NCI-H128 (cell line): ENCODE results near the gene AKR7A2.

Experiments
- DNase-seq: peaks from one replicate; lab custom pipeline; 2025; ENCODE audit not compliant: unreplicated experiment; lab: John Stamatoyannopoulos, UW

Gene AKR7A2

DNA sequence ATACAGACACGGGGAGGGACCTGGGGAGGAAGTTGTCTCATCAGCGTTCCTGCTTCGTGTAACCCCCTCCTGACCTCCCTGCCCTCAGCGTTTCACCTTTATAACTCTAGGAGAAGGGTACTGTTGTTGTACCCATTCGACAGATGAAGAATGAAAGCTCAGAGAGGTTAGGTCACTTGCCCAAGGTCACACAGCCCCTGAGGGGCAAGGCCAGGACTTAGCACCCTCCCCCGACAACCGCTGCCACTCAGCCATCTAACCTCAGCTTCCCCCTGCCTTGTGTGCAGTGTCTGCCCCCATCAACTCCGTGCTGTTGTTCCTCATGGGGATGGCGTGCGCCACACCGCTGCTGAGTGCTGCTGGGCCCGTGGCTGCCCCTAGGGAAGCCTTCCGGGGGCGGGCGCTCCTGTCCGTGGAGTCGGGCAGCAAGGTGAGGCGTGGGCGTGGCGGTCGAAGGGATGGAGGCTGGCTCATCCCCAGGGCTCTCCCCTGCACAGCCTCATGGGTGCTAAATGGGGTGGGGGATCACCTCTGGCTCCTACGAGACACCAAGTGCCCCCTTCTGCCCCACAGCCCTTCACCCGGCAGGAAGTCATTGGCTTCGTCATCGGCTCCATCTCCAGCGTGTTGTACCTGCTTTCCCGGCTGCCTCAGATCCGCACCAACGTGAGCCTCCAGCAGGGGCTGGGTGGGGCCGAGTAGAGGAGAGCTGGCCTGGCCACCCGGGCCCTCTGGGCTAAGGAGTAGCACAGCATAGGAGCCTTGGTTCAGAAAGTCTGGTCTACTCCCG, 14.2 kb upstream of the AKR7A2 start:
- no peak for DNase-seq

- no peak for DNase-seq
These were observed 13.5 kb upstream of the AKR7A2 start for GRCh38 chr1:19325368-19325957.

GRCh38 chr1:19324665-19324990, 12.7 kb upstream of the AKR7A2 start:
- DNase-seq, result no peak

- no peak for DNase-seq
These were observed 12.2 kb upstream of the AKR7A2 start for GRCh38 chr1:19323987-19324664.

GRCh38 chr1:19322481-19322880, 10.5 kb upstream of the AKR7A2 start:
- no peak for DNase-seq

DNA sequence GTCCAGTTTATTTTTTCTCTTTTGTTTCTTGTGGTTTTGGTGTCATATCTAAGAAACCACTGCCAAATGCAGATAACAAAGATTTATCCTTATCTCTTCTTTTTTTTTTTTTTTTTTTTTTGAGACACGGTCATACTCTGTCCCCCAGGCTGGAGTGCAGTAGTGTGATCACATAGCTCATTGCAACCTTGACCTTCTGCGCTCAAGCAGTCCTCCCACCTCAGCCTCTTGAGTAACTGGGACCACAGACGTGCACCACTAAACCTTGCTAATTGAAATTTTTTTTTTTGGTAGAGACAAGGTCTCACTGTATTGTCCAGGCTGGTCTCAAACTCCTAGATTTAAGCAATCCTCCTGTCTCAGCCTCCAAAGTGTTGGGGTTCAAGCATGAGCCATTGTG, 9.1 kb upstream of the AKR7A2 start:
- no peak for DNase-seq

DNA sequence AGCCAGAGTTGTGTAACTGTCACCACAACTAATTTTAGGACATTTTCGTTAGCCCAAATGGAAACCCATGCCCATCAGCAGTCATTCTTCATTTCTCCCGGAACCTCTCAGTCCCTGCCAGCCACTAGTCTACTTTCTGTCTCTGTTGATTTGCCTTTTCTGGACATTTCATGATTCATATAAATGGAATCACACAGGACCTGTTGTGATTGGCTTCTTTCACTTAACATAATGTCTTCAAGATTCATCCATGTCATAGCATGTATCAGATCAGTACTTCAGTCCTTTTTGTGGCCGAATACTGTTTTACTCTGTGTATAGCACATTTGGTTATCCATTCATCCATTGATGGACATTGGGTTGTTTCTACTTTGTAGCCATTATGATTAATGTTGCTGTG, 7.3 kb upstream of the AKR7A2 start:
- no peak for DNase-seq

DNA sequence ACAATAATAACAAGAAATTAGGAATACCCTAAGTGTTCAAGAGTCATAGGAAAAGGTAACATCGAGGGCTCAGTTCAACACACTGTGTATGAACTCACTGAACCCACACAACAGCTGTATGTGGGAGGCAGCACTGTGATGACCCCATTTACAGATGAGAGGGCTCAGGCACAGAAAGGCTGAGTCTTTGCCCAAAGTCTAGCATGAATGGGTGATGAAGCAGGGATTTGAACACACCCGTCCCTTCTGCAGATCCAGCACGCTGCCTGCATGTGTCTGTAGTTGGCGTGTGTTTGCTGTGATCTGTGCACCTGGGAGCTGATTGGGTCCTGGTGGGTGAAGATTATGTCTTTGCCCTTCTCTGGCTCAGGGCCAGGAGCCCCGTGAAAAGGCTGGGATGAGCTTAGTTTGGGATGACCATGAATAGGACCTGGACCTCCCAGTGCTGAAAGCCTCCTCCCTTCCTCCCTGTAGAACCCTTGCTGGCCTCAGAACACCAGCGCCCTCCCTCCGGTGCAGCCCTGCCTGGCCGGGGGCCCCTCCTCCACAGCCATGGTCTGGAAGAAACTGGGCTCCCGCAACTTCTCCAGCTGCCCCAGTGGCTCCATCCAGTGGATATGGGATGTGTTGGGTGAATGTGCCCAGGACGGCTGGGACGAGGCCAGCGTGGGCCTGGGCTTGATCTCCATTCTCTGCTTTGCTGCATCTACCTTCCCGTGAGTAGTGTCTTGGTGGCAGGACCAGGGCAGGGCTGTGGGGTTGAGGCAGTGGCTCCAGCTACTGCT, 5.4 kb upstream of the AKR7A2 start:
- no peak for DNase-seq

- DNase-seq, result no peak
These were observed 3.6 kb upstream of the AKR7A2 start for GRCh38 chr1:19315378-19316198.

DNA sequence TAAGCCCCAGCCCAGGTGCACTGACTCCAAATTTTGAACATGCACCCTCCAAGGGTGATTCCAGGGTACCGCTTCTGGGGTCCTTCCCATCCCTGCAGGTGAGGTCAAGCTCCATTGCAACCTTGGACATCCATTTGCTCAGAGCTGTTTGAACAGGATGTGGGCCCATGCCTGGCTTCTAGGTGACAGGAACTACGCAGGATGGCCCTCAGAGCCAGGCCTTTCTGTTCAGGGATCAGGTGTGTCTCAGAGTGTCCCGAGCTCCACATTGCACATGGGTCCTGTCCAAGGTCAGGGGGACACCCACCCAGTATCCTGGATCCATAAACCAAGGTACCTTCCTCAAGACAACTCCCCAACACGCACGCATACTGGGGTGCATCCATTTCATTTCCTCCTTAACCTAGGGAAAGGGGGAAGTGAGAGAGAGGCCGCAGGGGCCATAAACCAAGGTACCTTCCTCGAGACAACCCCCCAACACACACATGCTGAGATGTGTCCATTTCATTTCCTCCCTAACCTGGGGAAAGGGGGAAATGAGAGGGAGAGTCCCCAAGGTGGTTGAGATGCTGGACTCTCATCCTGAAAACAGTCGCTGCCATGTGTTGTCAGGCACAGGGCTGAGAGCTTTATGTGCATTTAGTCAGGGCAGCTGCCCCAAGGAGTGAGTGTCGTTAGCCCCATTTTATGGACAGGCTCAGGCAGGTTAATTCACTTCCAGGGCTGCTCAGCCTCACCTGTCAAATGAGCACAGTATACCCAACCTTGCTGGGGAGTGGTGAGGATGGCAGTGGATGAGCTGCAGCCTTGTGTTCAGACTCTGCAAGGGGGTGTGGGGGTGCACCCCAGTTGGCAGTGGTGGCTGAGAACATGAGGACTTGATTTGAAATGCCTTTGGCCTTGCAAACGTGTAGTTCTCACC, 2.3 kb upstream of the AKR7A2 start:
- DNase-seq, result no peak

GRCh38 chr1:19313636-19313959, 1.7 kb upstream of the AKR7A2 start:
- DNase-seq, result no peak

DNA sequence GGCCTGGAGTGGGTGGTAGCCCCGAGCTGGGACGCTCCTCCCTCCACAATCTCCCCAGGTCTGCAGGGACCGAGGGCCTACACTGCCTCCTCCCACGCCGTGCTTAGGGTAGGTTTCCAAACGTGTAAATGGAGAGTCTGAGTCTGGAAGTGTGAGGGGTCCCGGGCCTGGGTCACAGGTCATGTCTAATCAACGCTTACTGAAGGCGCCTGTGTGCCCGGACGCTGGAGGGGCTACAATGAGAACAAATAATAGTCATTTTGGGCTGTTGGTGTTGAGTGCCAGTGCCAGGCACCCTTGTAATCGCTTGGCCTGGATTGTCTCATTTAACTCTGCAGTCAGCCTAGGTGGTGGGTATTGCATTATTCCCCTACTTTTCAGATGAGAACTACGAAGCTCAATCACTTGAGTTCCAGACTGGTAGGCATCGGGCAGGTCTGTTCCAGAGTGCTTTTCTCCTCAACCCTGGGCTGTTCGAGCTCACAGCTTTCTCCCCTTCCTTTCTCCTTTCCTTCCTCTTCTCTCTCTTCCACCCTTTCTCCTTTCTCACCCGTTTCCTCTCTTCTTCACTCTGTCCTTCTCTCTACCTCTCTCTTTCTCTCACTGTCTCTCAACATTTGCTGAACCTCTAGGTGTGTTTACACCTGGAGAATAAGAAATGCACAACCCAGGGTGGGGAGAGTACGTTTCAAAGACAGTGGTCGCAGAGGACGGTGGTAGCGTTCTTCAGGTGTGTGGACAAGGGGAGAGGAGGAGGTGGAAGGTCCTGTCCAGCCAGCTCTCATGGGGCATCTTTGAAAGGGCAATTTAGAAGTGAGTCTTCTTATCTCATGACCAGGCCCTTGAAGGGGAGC, 1.1 kb upstream of the AKR7A2 start:
- DNase-seq, result no peak

GRCh38 chr1:19311503-19311930, 427 bp downstream of the AKR7A2 start:
- no peak for DNase-seq

- DNase-seq, result no peak
These were observed 1.0 kb downstream of the AKR7A2 start for GRCh38 chr1:19310720-19311502.

GRCh38 chr1:19310061-19310460, 1.9 kb downstream of the AKR7A2 start:
- DNase-seq, result no peak

DNA sequence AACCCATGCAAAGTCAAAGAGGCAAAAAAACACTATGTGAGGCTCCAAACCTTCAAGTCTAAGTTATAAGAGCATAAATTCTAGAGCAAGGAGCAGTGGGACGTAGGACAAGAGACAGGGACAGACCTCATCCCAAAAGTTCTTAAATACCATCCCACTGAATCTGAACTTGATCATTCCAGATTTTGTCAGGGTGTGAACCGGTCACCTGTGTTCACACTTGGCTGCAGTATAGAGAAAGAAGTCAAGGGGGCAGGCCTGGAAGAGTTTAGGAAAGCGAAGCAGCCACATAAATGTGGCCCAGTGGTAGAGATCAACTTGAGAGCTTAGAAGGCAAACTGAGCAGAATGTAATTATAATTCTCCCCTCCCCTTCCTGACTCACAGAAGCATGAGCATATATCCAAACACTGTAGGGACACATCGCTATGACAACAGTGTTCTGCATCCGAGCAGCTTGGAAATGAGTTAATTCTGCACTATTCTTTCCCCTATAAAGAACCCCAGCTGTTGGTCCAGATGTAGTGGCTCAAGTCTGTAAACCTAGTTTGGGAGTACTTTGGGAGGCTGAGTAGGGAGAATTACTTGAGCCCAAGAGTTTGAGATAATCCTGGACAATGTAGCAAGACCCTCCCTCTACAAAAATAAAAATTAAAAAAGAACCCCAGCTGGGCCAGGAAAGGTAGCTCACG, 2.7 kb downstream of the AKR7A2 start:
- no peak for DNase-seq

GRCh38 chr1:19308509-19308907, 3.4 kb downstream of the AKR7A2 start:
- no peak for DNase-seq
